Stimulated activated CD8-positive, alpha-beta memory T cell treated with anti-CD3 and anti-CD28 coated beads, Interleukin-12 subunit alpha, Interleukin-12 subunit beta, amount 100 ng/mL, for 4 hours (primary cell): ENCODE results near the gene OR10H2.
"Not testable (repeated sequence)": the region's sequence is repeated elsewhere in the genome, so short reads cannot be mapped to it uniquely, and the experiment has no call there.

Source experiments
- DNase-seq: peaks from one replicate; pipeline ENCODE4 v3.0.0-alpha.2; 2020; ENCODE audit warnings: low read depth

OR10H2 gene, protein sequence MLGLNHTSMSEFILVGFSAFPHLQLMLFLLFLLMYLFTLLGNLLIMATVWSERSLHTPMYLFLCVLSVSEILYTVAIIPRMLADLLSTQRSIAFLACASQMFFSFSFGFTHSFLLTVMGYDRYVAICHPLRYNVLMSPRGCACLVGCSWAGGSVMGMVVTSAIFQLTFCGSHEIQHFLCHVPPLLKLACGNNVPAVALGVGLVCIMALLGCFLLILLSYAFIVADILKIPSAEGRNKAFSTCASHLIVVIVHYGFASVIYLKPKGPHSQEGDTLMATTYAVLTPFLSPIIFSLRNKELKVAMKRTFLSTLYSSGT

GRCh38 chr19:15727724-15728123 lies at the start of gene OR10H2:
Gene OR10H2, plus strand, starts transcription at chr19:15728024. Its CDS starts 20 bp downstream, at chr19:15728044.
- DNase-seq: no peak

DNA sequence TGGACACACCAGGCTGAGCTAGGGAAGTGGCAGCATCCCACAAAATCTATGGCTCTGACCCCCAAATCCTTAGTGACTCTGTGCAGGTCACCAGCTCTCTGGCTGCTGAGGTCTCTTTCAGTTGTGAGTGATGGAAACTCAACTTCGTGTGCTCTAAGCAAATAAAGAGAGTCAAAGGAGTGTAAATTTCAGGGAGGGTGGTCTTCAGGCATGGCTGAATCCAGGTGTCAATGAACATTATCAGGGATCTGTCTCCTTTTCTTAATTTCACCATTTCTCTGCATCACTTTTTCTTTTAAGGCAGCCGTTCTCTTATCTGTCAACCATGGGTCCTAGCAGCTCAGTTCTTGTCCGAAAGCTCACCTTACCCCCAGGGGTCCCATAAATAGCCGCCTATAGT lies 48.7 kb upstream of the OR10H2 start:
- DNase-seq: no peak

DNA sequence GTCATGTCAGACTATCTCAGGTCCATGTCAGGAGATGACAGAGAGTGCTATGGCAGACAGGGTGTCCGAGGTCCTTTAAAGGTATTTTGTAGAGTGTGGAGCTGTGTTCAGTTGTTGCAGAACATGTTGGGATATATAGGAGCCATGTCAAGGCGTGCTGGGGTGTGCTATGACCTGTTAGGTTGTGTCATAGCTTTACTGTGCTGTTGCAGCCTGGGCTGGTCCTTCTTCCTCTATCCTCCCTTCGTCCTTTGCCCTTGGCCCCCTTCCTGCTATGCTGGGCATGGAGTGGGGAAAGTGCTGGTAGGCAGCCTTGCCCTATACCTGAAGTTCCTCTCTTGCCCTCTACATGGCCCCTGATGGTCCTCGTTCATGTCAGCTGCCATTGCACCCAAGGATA lies 48.0 kb upstream of the OR10H2 start:
- DNase-seq: not testable (repeated sequence)

DNA sequence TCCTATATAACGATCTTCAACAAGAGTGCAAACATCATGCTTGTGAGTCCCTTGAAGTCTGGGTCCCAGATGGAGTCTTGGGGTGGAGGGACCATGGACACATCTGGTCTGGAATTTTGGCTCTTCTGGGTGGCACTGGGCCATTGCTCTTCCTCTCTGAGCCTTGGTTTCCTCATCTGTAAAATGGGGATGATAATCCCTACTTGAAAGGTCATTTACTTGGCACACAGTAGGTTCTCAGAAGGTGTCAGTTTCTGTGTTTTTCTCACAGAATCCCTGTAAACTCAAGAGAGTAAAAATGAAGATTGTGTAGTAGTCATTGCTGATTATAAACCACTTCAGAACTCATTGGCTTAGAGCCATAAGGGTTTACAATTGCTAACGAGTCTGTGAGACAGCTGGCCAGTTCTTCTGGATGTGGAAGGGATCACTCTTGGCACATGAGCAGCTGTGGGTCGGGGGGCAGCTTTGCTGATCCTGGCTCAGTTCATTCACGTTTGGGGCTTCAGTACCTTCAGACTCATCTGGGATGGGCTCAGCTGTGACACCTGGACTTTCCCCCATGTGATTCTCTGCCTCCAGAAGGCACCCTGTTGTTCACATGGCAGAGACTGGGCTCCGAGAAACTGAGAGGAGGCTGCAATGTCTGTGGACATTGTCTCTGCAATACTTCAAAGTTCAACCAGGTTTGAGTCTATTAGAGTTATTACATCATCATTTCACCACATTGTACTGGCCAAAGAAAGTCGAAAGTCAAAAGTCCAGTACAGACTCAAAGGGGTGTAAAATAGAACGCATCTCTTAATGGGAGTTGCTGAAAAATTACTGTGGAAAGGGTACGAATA lies 47.1 kb upstream of the OR10H2 start:
- no peak for DNase-seq

- DNase-seq: no peak
Observed at GRCh38 chr19:15683411-15683810, 44.4 kb upstream of the OR10H2 start.

DNA sequence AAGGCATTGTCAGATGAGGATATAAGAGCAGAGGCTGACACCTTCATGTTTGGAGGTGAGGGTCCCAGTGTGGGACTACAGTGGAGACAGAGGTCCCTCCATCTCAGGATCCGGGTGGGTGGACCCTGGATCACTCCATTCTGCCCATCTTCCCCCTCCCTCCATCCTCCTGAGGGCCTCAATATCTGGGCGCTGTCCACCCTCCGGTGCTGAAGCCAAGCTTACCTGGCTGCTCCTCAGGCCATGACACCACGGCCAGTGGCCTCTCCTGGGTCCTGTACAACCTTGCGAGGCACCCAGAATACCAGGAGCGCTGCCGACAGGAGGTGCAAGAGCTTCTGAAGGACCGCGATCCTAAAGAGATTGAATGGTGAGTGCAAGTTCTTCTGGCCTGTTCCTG lies 43.0 kb upstream of the OR10H2 start:
- no peak for DNase-seq

DNA sequence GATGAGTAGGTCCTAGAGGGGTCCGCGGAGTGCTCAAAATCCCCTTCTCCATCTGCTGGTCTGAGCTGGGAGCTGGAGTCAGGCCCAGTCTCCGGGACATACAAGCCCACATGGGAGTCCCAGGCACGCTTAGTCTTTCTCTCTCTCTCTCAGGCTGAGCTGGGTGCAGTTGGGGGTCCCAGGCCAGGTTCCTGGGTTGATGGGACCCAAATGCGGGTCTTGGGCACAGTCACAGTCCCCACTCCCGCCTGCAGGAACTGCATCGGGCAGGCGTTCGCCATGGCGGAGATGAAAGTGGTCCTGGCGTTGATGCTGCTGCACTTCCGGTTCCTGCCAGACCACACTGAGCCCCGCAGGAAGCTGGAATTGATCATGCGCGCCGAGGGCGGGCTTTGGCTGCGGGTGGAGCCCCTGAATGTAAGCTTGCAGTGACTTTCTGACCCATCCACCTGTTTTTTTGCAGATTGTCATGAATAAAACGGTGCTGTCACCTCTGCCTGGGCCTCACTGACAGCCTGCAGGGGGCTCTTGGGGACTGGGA lies 31.1 kb upstream of the OR10H2 start:
- no peak for DNase-seq

GRCh38 chr19:15701757-15702533 lies 25.9 kb upstream of the OR10H2 start:
- DNase-seq: no peak

DNA sequence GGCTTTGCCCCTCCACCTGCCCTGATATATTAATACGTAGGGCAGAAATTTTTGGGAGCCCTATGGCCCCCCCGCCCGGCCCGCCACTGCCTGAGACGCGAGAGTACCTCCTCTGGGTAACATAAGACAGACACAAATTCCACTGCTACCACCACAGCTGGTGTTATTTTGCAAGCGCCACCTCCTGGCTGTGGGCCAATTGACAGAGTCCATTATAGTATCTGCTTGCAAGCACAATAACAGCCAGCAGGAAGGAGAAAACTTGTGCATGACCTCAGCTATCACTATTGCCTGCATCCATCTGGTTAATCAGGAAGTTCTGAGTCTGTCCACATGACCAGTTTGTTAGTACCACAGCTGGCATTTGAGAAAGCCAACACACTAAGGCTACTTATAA lies 25.3 kb upstream of the OR10H2 start:
- DNase-seq: no peak

DNA sequence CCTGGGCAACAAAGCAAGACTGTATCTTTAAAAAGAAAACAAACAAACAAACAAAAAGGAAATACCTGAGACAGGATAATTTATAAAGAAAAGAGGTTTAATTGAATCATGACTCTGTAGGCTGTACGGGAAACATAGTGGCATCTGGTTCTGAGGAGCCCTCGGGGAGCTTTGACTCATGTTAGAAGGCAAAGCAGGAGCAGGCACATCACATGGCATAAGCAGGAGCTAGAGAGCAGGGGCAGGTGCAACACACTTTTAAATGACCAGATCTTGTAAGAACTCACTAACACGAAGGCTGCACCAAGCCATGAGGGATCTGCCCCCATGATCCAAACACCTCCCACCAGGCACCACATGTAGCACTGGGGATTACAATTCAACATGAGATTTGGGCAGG lies 13.2 kb upstream of the OR10H2 start:
- no peak for DNase-seq

- DNase-seq: no peak
Observed at GRCh38 chr19:15715642-15716041, 12.2 kb upstream of the OR10H2 start.

DNA sequence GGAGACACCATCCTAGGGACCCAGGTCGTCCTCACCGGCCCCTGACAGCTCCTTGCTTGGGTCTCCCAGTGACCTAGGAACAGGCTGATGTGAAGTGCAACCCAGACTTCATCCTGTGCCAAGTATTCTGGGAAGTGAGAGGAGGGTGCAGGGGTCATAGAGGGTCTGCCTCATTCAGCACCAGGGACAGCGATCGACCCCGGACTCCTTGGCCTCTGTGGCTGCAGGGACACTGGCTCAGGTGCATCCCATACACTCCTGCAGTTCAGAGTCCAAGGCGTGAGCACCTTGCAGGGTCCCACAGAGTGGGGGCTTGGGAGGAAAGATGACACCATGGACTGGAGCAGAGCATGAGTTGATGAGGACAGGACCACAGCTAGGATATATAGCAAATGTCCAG lies 10.0 kb upstream of the OR10H2 start:
- no peak for DNase-seq

DNA sequence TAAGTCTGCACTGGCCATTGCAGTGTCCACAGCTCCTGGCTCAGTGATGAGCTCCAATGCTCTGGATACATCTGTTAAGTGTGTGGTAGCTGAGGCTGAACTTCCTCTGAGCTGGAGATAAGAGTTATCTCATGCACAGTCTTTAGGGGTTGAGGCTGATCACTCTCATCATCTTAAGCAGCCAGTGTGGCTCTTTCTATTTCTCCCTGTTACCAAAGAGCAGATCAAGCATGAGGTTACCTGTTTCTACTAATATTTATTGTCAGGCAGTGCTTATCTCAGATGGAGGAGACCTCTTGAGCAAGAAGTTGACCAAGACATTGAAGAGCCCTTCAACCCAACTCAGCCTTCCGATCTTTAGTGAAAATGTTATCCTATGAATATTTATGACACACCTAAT lies 6.6 kb upstream of the OR10H2 start:
- no peak for DNase-seq

DNA sequence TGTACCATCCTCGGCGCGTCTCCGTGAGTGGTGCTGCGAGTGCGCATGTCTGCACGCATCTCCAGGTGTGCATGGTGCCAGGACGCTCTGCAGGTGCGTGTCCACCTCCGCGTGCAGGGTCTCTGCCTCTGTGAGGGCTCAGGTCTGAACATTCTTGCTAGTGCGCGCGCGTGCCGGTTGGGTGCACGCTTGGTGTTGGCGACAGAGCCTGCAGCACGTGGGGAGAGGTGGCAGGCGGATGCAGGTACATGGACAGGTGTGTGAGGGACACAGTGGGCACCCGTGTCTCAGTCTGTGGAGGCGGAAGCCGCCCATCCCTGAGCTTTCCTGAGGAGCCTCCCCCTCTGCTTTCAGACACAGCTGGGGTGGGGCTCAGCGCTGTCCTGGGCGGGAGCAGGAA lies 4.9 kb upstream of the OR10H2 start:
- DNase-seq: no peak

GRCh38 chr19:15730538-15730937 lies 2.7 kb downstream of the OR10H2 start:
- DNase-seq: no peak

DNA sequence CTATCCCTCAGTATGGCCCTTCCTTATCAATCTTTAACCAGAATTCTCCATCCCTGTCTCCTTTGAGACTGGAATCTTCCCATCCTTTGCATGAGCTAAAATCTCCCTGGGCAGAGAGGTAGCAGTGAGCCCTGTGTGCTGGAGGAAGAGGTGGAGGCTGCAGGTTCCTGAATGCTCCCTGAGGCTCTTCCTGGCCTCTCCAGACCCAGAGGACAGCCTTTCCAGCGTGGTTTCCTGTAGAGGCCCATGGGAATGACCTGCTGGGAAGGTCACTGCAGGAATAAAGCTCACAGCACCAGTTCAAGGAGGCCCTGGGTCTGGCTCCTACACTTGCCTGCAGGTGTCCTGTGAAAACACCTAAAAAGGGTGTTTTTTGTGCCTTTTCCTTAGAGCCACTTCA lies 4.6 kb downstream of the OR10H2 start:
- no peak for DNase-seq

DNA sequence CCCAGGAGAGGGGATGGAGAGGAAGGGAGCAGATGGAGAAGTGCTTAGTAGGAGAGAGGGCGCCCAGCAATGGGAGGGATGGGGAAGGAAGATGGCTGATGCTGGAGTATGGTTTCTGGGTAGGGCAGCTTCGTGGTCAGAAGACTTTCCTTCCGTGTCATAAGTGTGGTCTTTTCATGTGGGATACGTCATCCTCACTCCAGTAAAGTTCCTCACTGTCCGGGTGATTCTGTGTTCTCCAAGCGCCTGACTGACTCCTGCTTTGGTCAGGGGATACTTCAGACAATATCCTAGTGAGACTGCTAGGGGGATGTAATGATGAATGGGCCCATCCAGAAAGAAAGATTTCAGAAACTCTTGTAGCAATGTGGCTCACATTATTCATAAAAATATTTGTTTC lies 6.1 kb downstream of the OR10H2 start:
- DNase-seq: no peak

DNA sequence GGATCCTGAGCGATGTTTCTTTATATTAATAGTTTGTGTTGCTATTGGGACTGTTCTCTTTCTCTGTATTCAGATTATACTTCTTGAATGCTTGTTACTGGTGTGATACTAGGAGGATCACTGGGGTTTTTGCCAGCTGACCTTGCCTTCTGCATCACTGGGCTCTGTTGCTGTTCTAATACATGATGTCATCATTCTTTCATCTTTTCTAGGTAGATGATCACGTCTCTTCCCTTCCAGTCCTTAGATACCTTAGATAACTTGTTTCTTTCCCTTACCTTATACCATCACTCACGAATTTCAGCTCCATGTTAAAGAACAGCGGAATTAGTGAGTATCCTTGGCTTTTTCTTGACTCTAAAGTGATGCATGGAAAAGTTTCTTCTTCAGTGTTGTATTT lies 9.9 kb downstream of the OR10H2 start, which contains the start of gene OR10H3:
TSS of gene OR10H3 (plus strand) at position 264 of the 400 bp plus-strand sequence. CDS start 3,408 bp downstream, outside the sequence.
- DNase-seq: no peak

- no peak for DNase-seq
Observed at GRCh38 chr19:15740785-15741184, 13.0 kb downstream of the OR10H2 start.

DNA sequence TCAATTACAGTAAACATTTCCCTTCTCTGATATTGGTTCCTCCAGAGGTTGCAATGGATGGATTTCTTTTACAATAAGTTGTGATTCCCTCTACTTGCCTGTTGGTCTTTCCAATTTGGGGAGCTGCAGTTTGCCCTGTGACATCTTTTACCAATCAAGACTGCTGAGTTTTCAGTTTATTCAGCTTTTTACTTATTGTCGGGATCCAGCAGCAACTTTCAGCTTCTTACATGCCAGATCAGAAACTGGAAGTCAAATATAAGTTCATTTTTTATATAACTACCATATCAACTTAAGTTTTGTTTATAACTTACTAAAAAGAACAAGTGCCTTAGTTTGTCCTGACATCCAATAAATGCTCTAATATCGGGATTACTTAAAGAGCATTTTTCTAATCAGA lies 20.4 kb downstream of the OR10H2 start:
- DNase-seq: no peak

DNA sequence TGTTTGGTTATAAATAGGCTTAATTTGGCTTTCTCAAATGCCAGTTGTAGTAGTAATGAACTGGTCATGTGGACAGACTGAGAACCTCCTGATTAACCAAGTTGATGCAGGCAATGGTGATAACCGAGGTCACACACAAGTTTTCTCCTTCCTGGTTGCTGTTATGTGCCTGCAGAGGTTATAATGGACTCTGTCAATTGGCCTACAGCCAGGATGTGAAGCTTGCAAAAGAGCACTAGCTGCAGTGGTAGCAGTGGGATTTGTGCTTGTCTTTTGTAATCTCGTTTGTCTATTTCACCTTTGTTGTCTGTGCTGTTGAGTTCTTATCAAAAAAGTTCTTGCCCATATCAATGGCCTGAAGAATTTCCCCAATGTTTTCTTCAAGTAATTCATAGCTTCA lies 30.6 kb downstream of the OR10H2 start:
- no peak for DNase-seq

GRCh38 chr19:15759962-15760565 lies 32.2 kb downstream of the OR10H2 start:
- DNase-seq: no peak
